Gastroesophageal sphincter (tissue), 3 donors: Measurements from ENCODE around the gene RTBDN.

ENCODE experiments used
- CTCF ChIP-seq, 4 experiments: fragments of 200-600 bp in 2 of 4; fragments of 450-650 bp in 2 of 4; sonication (generic) in 1 of 4; IDR thresholded peaks; one replicate each; pipeline ENCODE4 v1.5.1; 2017 to 2019; ENCODE audit warnings: antibody characterized with exemption in 4 of 4, mild to moderate bottlenecking in 2 of 4, moderate library complexity in 2 of 4
- EP300 ChIP-seq: sonication (generic); formaldehyde crosslinking; IDR thresholded peaks from one replicate; pipeline ENCODE4 v1.6.1; 2017; ENCODE audit warnings: antibody characterized with exemption, mild to moderate bottlenecking
- POLR2A ChIP-seq, 2 donors: fragments of 450-650 bp; IDR thresholded peaks; one replicate each; pipeline ENCODE4 v1.6.1; 2017; ENCODE audit warnings: antibody characterized with exemption in 2 of 2, mild to moderate bottlenecking in 2 of 2, moderate library complexity in 1 of 2
- POLR2AphosphoS5 ChIP-seq: sonication (generic); formaldehyde crosslinking; IDR thresholded peaks from one replicate; pipeline ENCODE4 v1.6.1; 2017; ENCODE audit warnings: antibody characterized with exemption

GRCh38 chr19:12828494-12828893 lies 5.9 kb downstream of the RTBDN start:
- TF ChIP-seq POLR2AphosphoS5 (no peak), CTCF (IDR thresholded peaks at IDR 0.05) (no peak), POLR2A (IDR thresholded peaks at IDR 0.05) (no peak), EP300 (no peak)
